Measurements from ENCODE around the gene SERPIND1.

DNA sequence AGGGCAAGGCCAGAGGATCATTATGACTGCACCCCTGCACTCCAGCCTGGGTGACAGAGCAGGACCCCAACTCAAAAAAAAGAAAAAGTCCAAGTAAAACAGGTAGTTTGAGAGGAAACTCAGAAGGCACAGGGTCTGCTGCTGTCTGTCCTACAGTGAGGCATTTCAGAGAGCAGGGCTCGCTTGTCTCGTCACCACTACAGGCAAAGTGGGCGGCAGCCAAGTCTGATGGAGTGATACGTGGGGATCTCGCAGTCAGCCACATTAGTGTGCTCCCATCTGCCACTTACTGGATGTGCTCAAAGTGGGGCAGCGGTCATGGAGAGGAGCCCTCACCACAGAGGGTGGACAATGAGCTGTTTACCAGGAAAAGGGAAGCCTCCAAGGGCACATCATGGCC, 42.6 kb downstream of the SERPIND1 start:
- TF ChIP-seq POLR2A (IDR thresholded peaks at IDR 0.05; ENCODE audit: low read length) (no peak), GATA1 (IDR thresholded peaks at IDR 0.05; ENCODE audit: low read depth, low read length) (no peak)
